ENCODE results near the gene COL13A1.

- TF ChIP-seq CTCF (IDR thresholded peaks at IDR 0.05), result no peak
- no peak for TF ChIP-seq POLR2A (IDR thresholded peaks at IDR 0.05)
- TF ChIP-seq EP300 (IDR thresholded peaks at IDR 0.05), result no peak
- TF ChIP-seq POLR2AphosphoS5 (IDR thresholded peaks at IDR 0.05), result no peak
Measured at GRCh38 chr10:69876931-69877330, 75.2 kb downstream of the COL13A1 start.
